Immature natural killer cell (primary cell): ENCODE measurements around the gene CAPZB. TPM values are rescaled to one million over a fixed set of nuclear protein-coding genes. Genes with fewer than 3 reads are reported as not detected.

Experiments used
- DNase-seq, 3 donors: peaks; one replicate each; pipeline ENCODE4 v3.0.0; 2022; ENCODE audit warnings: mixed read lengths in 1 of 3
- H3K27ac Mint-ChIP-seq, 6 donors: one replicate each; pipeline ENCODE4 v1.8.0; 2020; ENCODE audit warnings: mixed read lengths in 6 of 6, mild to moderate bottlenecking in 5 of 6, inconsistent platforms in 4 of 6, moderate library complexity in 3 of 6
- H3K27me3 Mint-ChIP-seq, 3 donors: one replicate each; pipeline ENCODE4 v1.8.0; 2020 to 2021; ENCODE audit warnings: low read depth in 3 of 3, mild to moderate bottlenecking in 3 of 3, mixed read lengths in 3 of 3, moderate library complexity in 3 of 3, inconsistent platforms in 1 of 3
- H3K36me3 Mint-ChIP-seq, 3 donors: one replicate each; pipeline ENCODE4 v1.8.0; 2020; ENCODE audit warnings: mixed read lengths in 3 of 3, inconsistent platforms in 2 of 3, mild to moderate bottlenecking in 2 of 3
- H3K4me1 Mint-ChIP-seq, 2 donors: one replicate each; pipeline ENCODE4 v1.8.0; 2020; ENCODE audit warnings: inconsistent platforms in 2 of 2, mild to moderate bottlenecking in 2 of 2, mixed read lengths in 2 of 2, moderate library complexity in 1 of 2
- H3K4me3 Mint-ChIP-seq, 5 donors: one replicate each; pipeline ENCODE4 v1.8.0; 2020; ENCODE audit warnings: mild to moderate bottlenecking in 5 of 5, mixed read lengths in 5 of 5, inconsistent platforms in 3 of 5, moderate library complexity in 3 of 5
- H3K9me3 Mint-ChIP-seq, 6 donors: one replicate each; pipeline ENCODE4 v1.8.0; 2020; ENCODE audit warnings: mild to moderate bottlenecking in 6 of 6, mixed read lengths in 6 of 6, inconsistent platforms in 4 of 6, moderate library complexity in 3 of 6
- polyA plus RNA-seq, 3 donors: library from polyadenylated mRNA; unstranded; fragments of 300-500 nt; fragmentation: Illumina TruSeq; gene quantifications; one replicate each; pipeline ENCODE4 v1.2.3, GENCODE V29; 2021

The CAPZB gene
- polyA plus RNA-seq, 3 donors from 2014 or later = 447 to 644 (median 455) TPM

- H3K9me3 Mint-ChIP-seq = no peaks in the 10 kb centered on the region
- H3K36me3 Mint-ChIP-seq = no peaks in the 10 kb centered on the region
- no peak overlapping the region for H3K4me3 Mint-ChIP-seq
- DNase-seq = no peak
- H3K4me1 Mint-ChIP-seq = peaks cover 80% of the 10 kb centered on the region in 2 donors
- peak overlapping the region in 4 of 6 donors; percentile 3 to 53 (median 20) for H3K27ac Mint-ChIP-seq
- peaks cover 2 to 8% (median 6%) of the 10 kb centered on the region in 3 donors for H3K27me3 Mint-ChIP-seq
These were observed 89.6 kb downstream of the CAPZB start for GRCh38 chr1:19395678-19396192.

DNA sequence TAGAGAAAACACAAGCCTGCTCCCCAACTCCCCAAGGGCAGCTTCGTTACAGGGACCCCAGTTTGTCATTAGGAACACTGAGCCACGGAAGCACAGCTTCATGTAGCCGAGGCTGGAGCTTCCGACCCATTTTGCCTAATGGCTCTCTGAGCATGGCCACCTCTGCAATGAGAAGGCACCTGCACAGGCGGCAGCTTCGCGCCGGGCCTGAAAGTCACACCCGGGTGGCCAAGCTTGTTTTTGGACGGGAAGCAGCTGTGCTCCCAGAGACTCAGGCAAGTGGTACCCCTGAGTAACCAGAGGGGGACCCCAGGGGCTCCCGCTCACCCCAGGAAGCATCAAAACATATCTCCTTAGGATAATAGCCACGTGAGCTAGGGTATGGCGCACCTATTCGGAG lies 92.3 kb downstream of the CAPZB start:
- H3K9me3 Mint-ChIP-seq = no peaks in the 10 kb centered on the region
- no peaks in the 10 kb centered on the region for H3K36me3 Mint-ChIP-seq
- peak overlapping the region in 1 of 5 donors; percentile 18 for H3K4me3 Mint-ChIP-seq
- H3K27me3 Mint-ChIP-seq = peaks cover 2 to 8% (median 6%) of the 10 kb centered on the region in 3 donors
- H3K4me1 Mint-ChIP-seq = peaks cover 80 to 84% of the 10 kb centered on the region in 2 donors
- DNase-seq = no peak
- H3K27ac Mint-ChIP-seq = peak overlapping the region; percentile 35 to 71 (median 45)

DNA sequence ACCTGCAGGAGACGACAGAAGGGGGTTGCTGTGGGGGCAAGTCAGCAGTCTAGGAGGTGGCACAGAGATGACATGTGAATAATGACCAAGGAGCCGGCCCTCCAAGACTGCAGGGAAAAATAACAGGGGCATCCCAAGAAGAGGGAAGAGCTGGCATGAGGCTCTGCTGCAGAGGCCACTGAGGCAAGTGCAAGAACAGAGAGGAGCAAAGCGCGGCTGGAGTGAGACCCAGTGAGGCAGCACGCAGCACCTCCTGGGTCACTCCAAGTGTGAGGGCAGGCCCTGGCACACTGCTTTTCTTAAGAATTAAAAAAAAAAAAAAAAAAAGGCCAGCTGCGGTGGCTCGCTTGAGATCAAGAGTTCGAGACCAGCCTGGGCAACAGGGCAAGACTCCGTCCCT lies 93.1 kb downstream of the CAPZB start:
- DNase-seq = no peak
- Mint-ChIP-seq H3K36me3 (no peaks in the 10 kb centered on the region), H3K27me3 (peaks cover 2 to 8% (median 6%) of the 10 kb centered on the region in 3 donors), H3K4me3 (peak overlapping the region; percentile 80 to 91 (median 88)), H3K4me1 (peaks cover 80 to 85% of the 10 kb centered on the region in 2 donors), H3K27ac (peak overlapping the region; percentile 92 to 98 (median 94)), H3K9me3 (no peaks in the 10 kb centered on the region)

DNA sequence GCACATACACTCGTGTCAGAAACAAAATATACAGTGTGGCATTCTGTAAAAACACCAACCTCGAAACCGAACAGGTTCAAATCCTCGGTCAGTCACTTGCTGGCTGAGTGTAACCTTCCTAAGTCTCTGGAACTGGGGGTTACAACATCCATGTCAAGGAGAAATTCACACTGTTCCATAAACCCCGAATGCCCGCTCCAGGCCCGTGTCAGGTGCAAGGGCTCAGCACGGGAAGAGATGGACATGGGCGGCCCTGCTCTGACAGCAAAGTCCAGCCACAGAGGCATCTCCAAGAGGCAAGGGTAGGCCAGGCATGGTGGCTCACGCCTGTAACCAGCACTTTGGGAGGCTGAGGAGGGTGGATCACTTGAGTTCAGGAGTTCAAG lies 93.8 kb downstream of the CAPZB start:
- Mint-ChIP-seq H3K9me3 (no peaks in the 10 kb centered on the region), H3K36me3 (no peaks in the 10 kb centered on the region), H3K27me3 (peaks cover 2 to 8% (median 6%) of the 10 kb centered on the region in 3 donors), H3K4me1 (peaks cover 81 to 88% of the 10 kb centered on the region in 2 donors), H3K27ac (peak overlapping the region; percentile 92 to 98 (median 94)), H3K4me3 (peak overlapping the region; percentile 80 to 91 (median 88))
- no peak for DNase-seq

DNA sequence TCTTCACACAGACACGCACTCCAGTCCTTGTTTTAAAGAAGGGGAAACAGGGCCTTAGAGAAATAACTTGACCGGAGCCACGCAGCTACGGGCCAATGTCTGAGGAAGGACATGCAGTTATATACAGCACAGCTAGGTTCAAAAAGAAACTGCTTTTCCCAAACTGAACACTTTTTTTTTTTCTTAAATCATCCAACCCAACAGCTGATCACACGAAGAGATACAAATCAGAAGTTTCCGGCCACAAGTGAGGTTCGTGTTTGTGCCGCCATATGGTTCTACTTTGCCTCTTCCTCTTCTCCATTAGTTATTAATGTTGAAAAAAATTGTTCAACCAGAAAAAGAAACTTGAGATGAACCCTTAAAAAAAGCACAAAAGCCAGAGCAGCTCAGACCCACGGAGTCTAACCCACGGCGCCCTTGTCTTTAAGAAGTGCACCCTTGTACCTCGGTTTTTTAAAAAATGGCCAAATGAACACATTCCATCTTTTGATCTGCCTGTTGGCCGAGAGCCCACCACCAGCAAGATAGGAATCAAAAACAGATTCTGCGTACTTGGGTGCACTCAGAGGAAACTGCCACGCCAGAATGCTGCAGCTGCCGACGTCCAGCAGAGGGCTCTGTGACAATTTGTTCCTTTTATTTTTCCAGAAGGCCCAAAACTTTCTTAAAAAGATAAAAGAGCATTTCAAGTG lies 94.3 kb downstream of the CAPZB start:
- no peaks in the 10 kb centered on the region for H3K36me3 Mint-ChIP-seq
- peaks cover 2 to 8% (median 6%) of the 10 kb centered on the region in 3 donors for H3K27me3 Mint-ChIP-seq
- H3K27ac Mint-ChIP-seq = peak overlapping the region; percentile 92 to 98 (median 94)
- no peaks in the 10 kb centered on the region for H3K9me3 Mint-ChIP-seq
- peak; percentile 72 to 76 (median 75) for DNase-seq
- peak overlapping the region; percentile 80 to 91 (median 88) for H3K4me3 Mint-ChIP-seq
- H3K4me1 Mint-ChIP-seq = peaks cover 83 to 88% of the 10 kb centered on the region in 2 donors

- peaks cover 83% of the 10 kb centered on the region in 2 donors for H3K4me1 Mint-ChIP-seq
- H3K9me3 Mint-ChIP-seq = no peaks in the 10 kb centered on the region
- peaks cover 0 to 4% (median 0%) of the 10 kb centered on the region in 3 donors for H3K36me3 Mint-ChIP-seq
- DNase-seq = peak in 1 of 3 donors; percentile 7
- H3K27ac Mint-ChIP-seq = peak overlapping the region; percentile 92 to 98 (median 94)
- peak overlapping the region; percentile 80 to 91 (median 88) for H3K4me3 Mint-ChIP-seq
- H3K27me3 Mint-ChIP-seq = peaks cover 2 to 8% (median 6%) of the 10 kb centered on the region in 3 donors
These were observed 95.0 kb downstream of the CAPZB start for GRCh38 chr1:19390166-19390850.

DNA sequence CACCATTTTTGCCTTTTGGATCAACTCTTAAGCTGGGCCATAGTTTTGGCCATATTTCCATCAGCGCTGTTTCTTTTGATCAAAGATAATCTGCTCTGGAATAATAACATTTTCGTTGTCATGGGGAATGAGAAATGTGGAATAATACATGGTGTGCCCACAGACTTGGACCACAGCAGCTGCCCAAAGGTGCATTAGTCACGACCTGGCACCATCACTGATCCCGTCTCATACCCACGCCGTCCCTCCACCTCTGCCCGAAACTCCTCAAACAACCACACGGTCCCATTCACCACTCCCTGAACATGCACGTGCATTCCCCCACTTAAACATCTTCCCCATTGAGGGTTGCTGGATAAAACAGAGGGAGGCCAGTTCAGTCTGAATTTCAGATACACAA lies 96.4 kb downstream of the CAPZB start:
- H3K4me1 Mint-ChIP-seq = peaks cover 82 to 85% of the 10 kb centered on the region in 2 donors
- H3K27ac Mint-ChIP-seq = peak overlapping the region; percentile 11 to 68 (median 54)
- H3K36me3 Mint-ChIP-seq = peaks cover under 1 to 6% (median 4%) of the 10 kb centered on the region in 3 donors
- H3K9me3 Mint-ChIP-seq = no peaks in the 10 kb centered on the region
- no peak overlapping the region for H3K4me3 Mint-ChIP-seq
- H3K27me3 Mint-ChIP-seq = peaks cover 2 to 8% (median 6%) of the 10 kb centered on the region in 3 donors
- no peak for DNase-seq

DNA sequence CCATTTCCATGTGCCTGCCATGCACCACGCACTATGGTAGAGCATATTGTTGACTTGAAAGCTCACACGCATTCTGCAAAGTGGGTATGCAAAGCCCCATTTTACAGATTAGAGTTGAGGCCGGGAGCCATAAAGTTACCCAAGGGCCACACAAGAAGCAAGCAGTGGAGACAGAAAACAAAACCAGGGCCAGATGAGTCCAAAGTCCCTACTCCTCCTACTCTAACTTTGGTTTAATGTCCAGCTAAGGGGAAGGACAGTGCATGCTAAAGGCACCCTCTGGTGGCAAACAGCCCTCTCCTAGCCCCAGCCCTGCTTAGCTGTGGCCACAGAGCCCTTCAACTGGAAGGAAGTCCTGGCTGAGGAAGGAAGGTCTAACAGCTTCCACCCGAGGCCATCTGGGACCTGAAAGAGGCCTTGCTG lies 98.3 kb downstream of the CAPZB start:
- H3K27ac Mint-ChIP-seq = peak overlapping the region; percentile 43 to 61 (median 52)
- peaks cover 2 to 7% (median 6%) of the 10 kb centered on the region in 3 donors for H3K27me3 Mint-ChIP-seq
- no peaks in the 10 kb centered on the region for H3K9me3 Mint-ChIP-seq
- H3K36me3 Mint-ChIP-seq = peaks cover 4 to 10% (median 5%) of the 10 kb centered on the region in 3 donors
- no peak for DNase-seq
- no peak overlapping the region for H3K4me3 Mint-ChIP-seq
- H3K4me1 Mint-ChIP-seq = peaks cover 68 to 73% of the 10 kb centered on the region in 2 donors

DNA sequence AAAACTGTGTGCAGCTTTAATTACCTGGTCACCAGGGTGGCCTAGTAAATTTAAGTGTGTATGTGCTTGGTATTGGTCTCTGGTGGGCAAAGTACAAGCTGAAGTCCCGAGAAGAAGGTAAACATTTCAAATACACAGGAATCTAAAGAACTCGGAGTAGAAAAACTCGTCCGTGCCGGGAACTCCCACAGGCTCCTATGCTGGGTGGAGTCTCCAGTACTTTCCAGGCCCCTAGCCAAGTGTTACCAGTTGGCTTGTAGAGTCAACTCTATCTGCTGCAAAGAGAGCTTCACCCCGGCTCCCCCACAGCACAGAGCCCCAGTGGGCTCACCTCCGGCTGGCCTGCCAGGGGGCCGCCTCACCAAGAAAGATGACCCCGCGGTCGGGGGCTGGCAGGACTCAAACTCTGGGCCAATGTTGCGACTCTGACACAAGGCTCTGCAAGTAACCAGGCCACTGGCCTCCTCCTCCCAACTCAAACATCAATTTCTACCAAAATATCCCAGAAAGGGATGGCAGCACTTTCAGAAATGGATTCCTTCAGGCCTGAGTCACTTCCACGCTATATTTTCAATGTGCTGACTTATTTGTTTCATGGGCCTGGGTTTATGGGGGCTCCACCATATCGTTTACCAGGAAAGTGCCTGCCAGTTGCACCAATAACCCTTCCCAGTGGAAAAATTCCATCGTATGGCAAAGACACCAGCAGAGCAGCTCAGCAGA lies 99.3 kb downstream of the CAPZB start:
- peaks cover 61 to 68% of the 10 kb centered on the region in 2 donors for H3K4me1 Mint-ChIP-seq
- peak overlapping the region in 4 of 6 donors; percentile 6 to 59 (median 34) for H3K27ac Mint-ChIP-seq

DNA sequence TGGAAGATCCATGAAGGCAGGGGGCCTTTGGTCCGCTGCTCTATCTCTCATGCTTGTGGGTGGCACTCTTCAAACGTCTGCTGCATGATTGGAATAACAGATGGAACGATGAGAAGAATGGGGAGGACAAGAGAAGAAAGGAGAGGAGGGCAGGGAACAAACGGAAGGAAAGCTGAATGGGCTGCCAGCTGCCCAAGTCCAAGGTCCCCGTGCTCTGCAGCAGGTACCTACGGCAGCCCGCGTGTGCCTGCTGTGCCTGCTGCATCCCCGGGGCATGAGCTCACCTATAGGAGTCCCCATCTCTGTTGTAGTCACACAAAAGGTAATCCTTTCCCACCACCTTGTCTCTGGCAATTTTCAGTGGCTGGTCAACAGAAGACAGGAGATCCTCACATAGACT lies 100.1 kb downstream of the CAPZB start:
- no peaks in the 10 kb centered on the region for H3K27me3 Mint-ChIP-seq
- H3K4me3 Mint-ChIP-seq = no peak overlapping the region
- no peaks in the 10 kb centered on the region for H3K9me3 Mint-ChIP-seq
- peak overlapping the region in 3 of 6 donors; percentile 25 to 48 (median 25) for H3K27ac Mint-ChIP-seq
- H3K36me3 Mint-ChIP-seq = peaks cover 4 to 10% (median 5%) of the 10 kb centered on the region in 3 donors
- DNase-seq = no peak
- H3K4me1 Mint-ChIP-seq = peaks cover 53 to 59% of the 10 kb centered on the region in 2 donors

More for the DNA sequence above, 99.3 kb downstream of the CAPZB start:
- peaks cover 2 to 3% (median 2%) of the 10 kb centered on the region in 3 donors for H3K27me3 Mint-ChIP-seq
- H3K9me3 Mint-ChIP-seq = no peaks in the 10 kb centered on the region
- DNase-seq = no peak
- H3K4me3 Mint-ChIP-seq = no peak overlapping the region
- H3K36me3 Mint-ChIP-seq = peaks cover 4 to 10% (median 5%) of the 10 kb centered on the region in 3 donors

GRCh38 chr1:19384772-19385187 lies 100.6 kb downstream of the CAPZB start:
- H3K9me3 Mint-ChIP-seq = no peaks in the 10 kb centered on the region

GRCh38 chr1:19384113-19384512 lies 101.2 kb downstream of the CAPZB start:
- Mint-ChIP-seq H3K4me3 (no peak overlapping the region), H3K4me1 (peaks cover 42 to 56% of the 10 kb centered on the region in 2 donors), H3K9me3 (no peaks in the 10 kb centered on the region), H3K27ac (peak overlapping the region; percentile 5 to 48 (median 32)), H3K36me3 (peaks cover 5 to 13% (median 10%) of the 10 kb centered on the region in 3 donors), H3K27me3 (no peaks in the 10 kb centered on the region)
- no peak for DNase-seq

More at GRCh38 chr1:19384772-19385187, 100.6 kb downstream of the CAPZB start:
- Mint-ChIP-seq H3K4me1 (peaks cover 49 to 57% of the 10 kb centered on the region in 2 donors), H3K36me3 (peaks cover 4 to 10% (median 5%) of the 10 kb centered on the region in 3 donors), H3K27me3 (no peaks in the 10 kb centered on the region), H3K4me3 (no peak overlapping the region), H3K27ac (peak overlapping the region in 3 of 6 donors; percentile 15 to 48 (median 25))
- DNase-seq = no peak

DNA sequence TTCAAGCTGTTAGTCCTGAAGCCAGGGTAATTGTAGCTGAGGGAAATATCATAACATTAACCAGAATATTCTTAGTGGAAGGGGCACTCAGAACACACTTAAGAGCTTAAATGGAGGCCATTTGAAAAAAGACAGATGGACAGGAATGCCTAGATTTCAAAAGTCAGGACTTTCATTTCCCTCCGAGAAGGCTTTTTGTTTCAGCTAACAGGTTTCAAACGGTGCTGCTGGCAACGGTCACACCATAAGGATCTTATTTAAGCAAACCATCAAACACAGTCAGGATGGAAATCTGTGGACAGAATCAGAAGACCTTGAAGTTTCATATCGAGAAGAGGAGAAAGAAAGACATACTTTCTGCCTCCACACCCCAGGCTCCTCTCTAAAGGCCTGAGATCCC lies 103.1 kb downstream of the CAPZB start:
- H3K27ac Mint-ChIP-seq = peak overlapping the region in 1 of 6 donors; percentile 12
- no peaks in the 10 kb centered on the region for H3K27me3 Mint-ChIP-seq
- DNase-seq = no peak
- H3K4me1 Mint-ChIP-seq = peaks cover 25 to 44% of the 10 kb centered on the region in 2 donors
- no peaks in the 10 kb centered on the region for H3K9me3 Mint-ChIP-seq
- H3K36me3 Mint-ChIP-seq = peaks cover 9 to 26% (median 15%) of the 10 kb centered on the region in 3 donors
- no peak overlapping the region for H3K4me3 Mint-ChIP-seq
